ENCODE data around the gene SUSD1. TPM values are rescaled to one million over a fixed set of nuclear protein-coding genes. Genes with fewer than 3 reads are reported as not detected.

Gene SUSD1
- total RNA-seq, 1 donor from 2014 or later: 16.6 TPM

GRCh38 chr9:112104401-112104800 lies 70.7 kb downstream of the SUSD1 start:
- FAIRE-seq: no peak
- TF ChIP-seq CTCF (IDR thresholded peaks at IDR 0.05; ENCODE audit: insufficient read depth, low read depth, low read length): no peak
- no peak for TF ChIP-seq EZH2 (IDR thresholded peaks at IDR 0.05; ENCODE audit: insufficient read depth, low read length)
- Histone ChIP-seq H2AFZ (ENCODE audit: low read depth, low read length) (no peak overlapping the region), H3K9ac (ENCODE audit: low read length) (no peak overlapping the region), H3K4me2 (ENCODE audit: low read length) (no peak overlapping the region), H3K27ac (ENCODE audit: low read depth, low read length) (no peak overlapping the region), H3K36me3 (ENCODE audit: insufficient read depth, low read length) (no peaks in the 10 kb centered on the region), H3K4me3 (ENCODE audit: insufficient read depth, low read depth, low read length) (no peak overlapping the region), H3K4me1 (ENCODE audit: insufficient read depth, low read length) (no peaks in the 10 kb centered on the region), H3K79me2 (ENCODE audit: insufficient read depth, low read length) (no peaks in the 10 kb centered on the region), H4K20me1 (ENCODE audit: insufficient read depth, low read length) (no peaks in the 10 kb centered on the region), H3K9me3 (ENCODE audit: insufficient read depth, low read depth, low read length) (no peaks in the 10 kb centered on the region), H3K27me3 (ENCODE audit: insufficient read depth, low read length) (no peaks in the 10 kb centered on the region)
- DNase-seq (ENCODE audit: low read depth): no peak
- H3K4me1 Mint-ChIP-seq (ENCODE audit: low read depth, unreplicated experiment): no peaks in the 10 kb centered on the region
- H3K9me3 Mint-ChIP-seq (ENCODE audit: unreplicated experiment): no peaks in the 10 kb centered on the region
- peaks cover 4% of the 10 kb centered on the region for H3K36me3 Mint-ChIP-seq (ENCODE audit: low read depth, unreplicated experiment)
- H3K27ac Mint-ChIP-seq (ENCODE audit: unreplicated experiment): no peak overlapping the region
- H3K4me3 Mint-ChIP-seq (ENCODE audit: unreplicated experiment): no peak overlapping the region
- H3K27me3 Mint-ChIP-seq (ENCODE audit: low read depth, unreplicated experiment): no peaks in the 10 kb centered on the region

- Histone ChIP-seq H3K9me3 (ENCODE audit: insufficient read depth, low read depth, low read length) (no peaks in the 10 kb centered on the region), H3K36me3 (ENCODE audit: insufficient read depth, low read length) (no peaks in the 10 kb centered on the region), H3K4me2 (ENCODE audit: low read length) (no peak overlapping the region), H3K79me2 (ENCODE audit: insufficient read depth, low read length) (no peaks in the 10 kb centered on the region), H3K9ac (ENCODE audit: low read length) (no peak overlapping the region), H3K4me3 (ENCODE audit: insufficient read depth, low read depth, low read length) (no peak overlapping the region), H4K20me1 (ENCODE audit: insufficient read depth, low read length) (no peaks in the 10 kb centered on the region), H3K4me1 (ENCODE audit: insufficient read depth, low read length) (no peaks in the 10 kb centered on the region), H3K27ac (ENCODE audit: low read depth, low read length) (no peak overlapping the region), H2AFZ (ENCODE audit: low read depth, low read length) (no peak overlapping the region), H3K27me3 (ENCODE audit: insufficient read depth, low read length) (no peaks in the 10 kb centered on the region)
- no peak overlapping the region for H3K4me3 Mint-ChIP-seq (ENCODE audit: unreplicated experiment)
- H3K4me1 Mint-ChIP-seq (ENCODE audit: low read depth, unreplicated experiment): no peaks in the 10 kb centered on the region
- no peaks in the 10 kb centered on the region for H3K9me3 Mint-ChIP-seq (ENCODE audit: unreplicated experiment)
- DNase-seq (ENCODE audit: low read depth): no peak
- H3K27me3 Mint-ChIP-seq (ENCODE audit: low read depth, unreplicated experiment): no peaks in the 10 kb centered on the region
- FAIRE-seq: no peak
- TF ChIP-seq CTCF (IDR thresholded peaks at IDR 0.05; ENCODE audit: insufficient read depth, low read depth, low read length) (no peak), EZH2 (IDR thresholded peaks at IDR 0.05; ENCODE audit: insufficient read depth, low read length) (no peak)
- no peak overlapping the region for H3K27ac Mint-ChIP-seq (ENCODE audit: unreplicated experiment)
- peaks cover 4% of the 10 kb centered on the region for H3K36me3 Mint-ChIP-seq (ENCODE audit: low read depth, unreplicated experiment)
These were observed 71.7 kb downstream of the SUSD1 start for GRCh38 chr9:112103405-112103804.

- Mint-ChIP-seq H3K27me3 (ENCODE audit: low read depth, unreplicated experiment) (no peaks in the 10 kb centered on the region), H3K9me3 (ENCODE audit: unreplicated experiment) (peaks cover 5% of the 10 kb centered on the region), H3K27ac (ENCODE audit: unreplicated experiment) (no peak overlapping the region), H3K4me3 (ENCODE audit: unreplicated experiment) (no peak overlapping the region), H3K4me1 (ENCODE audit: low read depth, unreplicated experiment) (peaks cover 3% of the 10 kb centered on the region), H3K36me3 (ENCODE audit: low read depth, unreplicated experiment) (peaks cover 18% of the 10 kb centered on the region)
- Histone ChIP-seq H3K4me2 (ENCODE audit: low read length) (no peak overlapping the region), H3K9me3 (ENCODE audit: insufficient read depth, low read depth, low read length) (no peaks in the 10 kb centered on the region), H3K9ac (ENCODE audit: low read length) (no peak overlapping the region), H4K20me1 (ENCODE audit: insufficient read depth, low read length) (no peaks in the 10 kb centered on the region), H3K4me3 (ENCODE audit: insufficient read depth, low read depth, low read length) (no peak overlapping the region), H3K27me3 (ENCODE audit: insufficient read depth, low read length) (no peaks in the 10 kb centered on the region), H3K79me2 (ENCODE audit: insufficient read depth, low read length) (no peaks in the 10 kb centered on the region), H3K27ac (ENCODE audit: low read depth, low read length) (no peak overlapping the region), H3K36me3 (ENCODE audit: insufficient read depth, low read length) (no peaks in the 10 kb centered on the region), H3K4me1 (ENCODE audit: insufficient read depth, low read length) (no peaks in the 10 kb centered on the region), H2AFZ (ENCODE audit: low read depth, low read length) (peak overlapping the region; percentile 65)
- FAIRE-seq (no peak), DNase-seq (ENCODE audit: low read depth) (peak; percentile 41)
- TF ChIP-seq EZH2 (IDR thresholded peaks at IDR 0.05; ENCODE audit: insufficient read depth, low read length) (no peak), CTCF (IDR thresholded peaks at IDR 0.05; ENCODE audit: insufficient read depth, low read depth, low read length) (peak; percentile 95)
These were observed 77.1 kb downstream of the SUSD1 start for GRCh38 chr9:112097712-112098688.
